Right lung (tissue), 10 donors: ENCODE data around the gene SMARCA1. TPM values are rescaled to one million over a fixed set of nuclear protein-coding genes. Genes with fewer than 3 reads are reported as not detected.
A peak's percentile ranks its signal among the peaks of the same experiment; 100 is the strongest.
"Not testable (repeated sequence)": the region's sequence is repeated elsewhere in the genome, so short reads cannot be mapped to it uniquely, and the experiment has no call there.

ENCODE experiments used
- DNase-seq, 2 donors: peaks; one replicate each; pipeline ENCODE4 v3.0.0-alpha.2; 2013
- long read RNA-seq, 8 donors: transcript quantifications; one replicate each; lab custom pipeline, GENCODE V29; 2026
- polyA plus RNA-seq, 5 donors: library from polyadenylated mRNA; unstranded; fragments of 120-200 nt; gene quantifications; one replicate each; pipeline versions ENCODE4 v1.2.1 to v1.2.3, GENCODE V29; 2013; ENCODE audit warnings: inconsistent platforms in 1 of 5, low replicate concordance in 1 of 5; ENCODE audit not compliant: insufficient read length in 5 of 5, insufficient read depth in 1 of 5

The SMARCA1 gene
- polyA plus RNA-seq = 100 to 1,000 TPM in 4 of 5 donors, 10 to 100 TPM in 1; 91.2 to 146 (median 131) TPM
- long read RNA-seq, donor 1, full-length matches to known transcripts = 8 of 42 reads
- long read RNA-seq, donor 1, partial matches to known transcripts = 34 of 42 reads
- long read RNA-seq, donor 1, other reads (novel, unspliced or antisense) = 0 of 42 reads
- long read RNA-seq, donor 2, transcript SMARCA1-201 (25 exons, 3,564 nt) = major isoform, 5 of 10 reads
- long read RNA-seq, donor 2, partial matches to known transcripts = 5 of 10 reads
- long read RNA-seq, donor 2, other reads (novel, unspliced or antisense) = 0 of 10 reads
- long read RNA-seq, donor 3, full-length matches to known transcripts = 3 of 48 reads
- long read RNA-seq, donor 3, partial matches to known transcripts = 45 of 48 reads
- long read RNA-seq, donor 3, other reads (novel, unspliced or antisense) = 0 of 48 reads
- long read RNA-seq, donor 4, partial matches to known transcripts = 13 of 13 reads
- long read RNA-seq, donor 4, other reads (novel, unspliced or antisense) = 0 of 13 reads
- long read RNA-seq, donor 5, partial matches to known transcripts = 35 of 37 reads
- long read RNA-seq, donor 5, other reads (novel, unspliced or antisense) = 0 of 37 reads
- long read RNA-seq, donor 6, partial matches to known transcripts = 46 of 48 reads
- long read RNA-seq, donor 6, other reads (novel, unspliced or antisense) = 0 of 48 reads
- long read RNA-seq, donor 7, partial matches to known transcripts = 6 of 10 reads
- long read RNA-seq, donor 7, other reads (novel, unspliced or antisense) = 0 of 10 reads
- long read RNA-seq, donor 8, transcript SMARCA1-201 (25 exons, 3,564 nt) = major isoform, 5 of 19 reads
- long read RNA-seq, donor 8, partial matches to known transcripts = 13 of 19 reads
- long read RNA-seq, donor 8, other reads (novel, unspliced or antisense) = 0 of 19 reads

GRCh38 chrX:129523079-129523911 is at the start of gene SMARCA1:
SMARCA1 (minus strand) TSS chrX:129523490; CDS start chrX:129523370, 120 bp downstream.
- peak; percentile 72 to 75 for DNase-seq

- no peak for DNase-seq
Observed at GRCh38 chrX:129572422-129572821, 49.1 kb upstream of the SMARCA1 start.

- DNase-seq = no peak
Observed at GRCh38 chrX:129568349-129568748, 45.1 kb upstream of the SMARCA1 start.

GRCh38 chrX:129566073-129566472 is 42.8 kb upstream of the SMARCA1 start:
- peak; percentile 6 to 22 for DNase-seq

GRCh38 chrX:129565046-129565650 is 41.9 kb upstream of the SMARCA1 start:
- peak; percentile 54 to 55 for DNase-seq

GRCh38 chrX:129564345-129564744 is 41.1 kb upstream of the SMARCA1 start:
- DNase-seq = not testable (repeated sequence)

GRCh38 chrX:129561453-129561852 is 38.2 kb upstream of the SMARCA1 start:
- DNase-seq = no peak

- no peak for DNase-seq
Observed at GRCh38 chrX:129559783-129560182, 36.5 kb upstream of the SMARCA1 start.

- no peak for DNase-seq
Observed at GRCh38 chrX:129557844-129558480, 34.7 kb upstream of the SMARCA1 start.

GRCh38 chrX:129556806-129557315 is 33.6 kb upstream of the SMARCA1 start:
- DNase-seq = no peak

GRCh38 chrX:129554816-129555215 is 31.5 kb upstream of the SMARCA1 start:
- not testable (repeated sequence) for DNase-seq

GRCh38 chrX:129553619-129554288 is 30.5 kb upstream of the SMARCA1 start:
- DNase-seq = no peak

GRCh38 chrX:129549124-129549523 is 25.8 kb upstream of the SMARCA1 start:
- DNase-seq = no peak

- DNase-seq = no peak
Observed at GRCh38 chrX:129545408-129545807, 22.1 kb upstream of the SMARCA1 start.

- DNase-seq = no peak
Observed at GRCh38 chrX:129544780-129545179, 21.5 kb upstream of the SMARCA1 start.

- no peak for DNase-seq
Observed at GRCh38 chrX:129540722-129541184, 17.5 kb upstream of the SMARCA1 start.

GRCh38 chrX:129540068-129540653 is 16.9 kb upstream of the SMARCA1 start, which contains the start of gene OCRL:
OCRL (plus strand) TSS chrX:129540259; CDS start chrX:129540440, 181 bp downstream.
- peak; percentile 46 to 55 for DNase-seq

- no peak for DNase-seq
Observed at GRCh38 chrX:129534816-129535578, 11.7 kb upstream of the SMARCA1 start.
